ENCODE results near the gene DNAJB4.

The DNAJB4 gene

DNA sequence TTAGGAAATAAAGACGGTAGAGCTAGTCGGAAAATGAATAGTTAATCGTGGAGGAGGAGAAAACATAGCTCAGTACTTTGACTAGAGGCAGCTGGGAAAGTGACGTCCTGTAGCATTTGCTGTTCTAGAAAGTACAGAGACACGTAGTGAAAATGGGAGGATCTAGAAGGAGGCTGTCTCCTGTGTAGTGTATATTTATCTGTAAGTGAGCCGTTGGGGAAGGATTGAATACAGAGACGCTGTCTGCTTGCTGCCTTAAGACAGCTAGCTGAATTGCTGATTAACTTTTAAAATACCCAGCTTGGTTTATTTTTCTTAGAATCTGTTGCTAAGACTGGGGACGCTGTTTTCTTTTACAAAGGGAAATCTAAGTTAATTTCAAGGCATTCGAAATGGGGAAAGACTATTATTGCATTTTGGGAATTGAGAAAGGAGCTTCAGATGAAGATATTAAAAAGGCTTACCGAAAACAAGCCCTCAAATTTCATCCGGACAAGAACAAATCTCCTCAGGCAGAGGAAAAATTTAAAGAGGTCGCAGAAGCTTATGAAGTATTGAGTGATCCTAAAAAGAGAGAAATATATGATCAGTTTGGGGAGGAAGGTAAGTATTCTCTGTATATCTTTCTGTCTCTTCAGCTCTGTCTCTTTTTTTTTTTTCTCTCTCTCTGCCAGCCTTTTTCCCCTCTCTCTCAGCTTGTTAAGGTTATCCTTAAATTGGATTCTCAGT is at the start of gene DNAJB4:
Gene DNAJB4, plus strand, starts transcription at position 221 of the 729 bp plus-strand sequence. Its CDS starts 172 bp downstream, at position 393.
- H3K36me3 ChIP-seq: no peaks in the 10 kb centered on the region
- H3K4me3 ChIP-seq (ENCODE audit: low read depth, low read length): peak within 1 kb of the TSS; percentile 56
- no peaks in the 10 kb centered on the region for H3K27me3 ChIP-seq (ENCODE audit: insufficient read depth, low read depth, severe bottlenecking)
- peak; percentile 68 for DNase-seq
- H3K9me3 ChIP-seq (ENCODE audit: severe bottlenecking): no peaks in the 10 kb centered on the region
- peak within 1 kb of the TSS; percentile 90 for H3K27ac ChIP-seq
- TF ChIP-seq, protein P1, sequence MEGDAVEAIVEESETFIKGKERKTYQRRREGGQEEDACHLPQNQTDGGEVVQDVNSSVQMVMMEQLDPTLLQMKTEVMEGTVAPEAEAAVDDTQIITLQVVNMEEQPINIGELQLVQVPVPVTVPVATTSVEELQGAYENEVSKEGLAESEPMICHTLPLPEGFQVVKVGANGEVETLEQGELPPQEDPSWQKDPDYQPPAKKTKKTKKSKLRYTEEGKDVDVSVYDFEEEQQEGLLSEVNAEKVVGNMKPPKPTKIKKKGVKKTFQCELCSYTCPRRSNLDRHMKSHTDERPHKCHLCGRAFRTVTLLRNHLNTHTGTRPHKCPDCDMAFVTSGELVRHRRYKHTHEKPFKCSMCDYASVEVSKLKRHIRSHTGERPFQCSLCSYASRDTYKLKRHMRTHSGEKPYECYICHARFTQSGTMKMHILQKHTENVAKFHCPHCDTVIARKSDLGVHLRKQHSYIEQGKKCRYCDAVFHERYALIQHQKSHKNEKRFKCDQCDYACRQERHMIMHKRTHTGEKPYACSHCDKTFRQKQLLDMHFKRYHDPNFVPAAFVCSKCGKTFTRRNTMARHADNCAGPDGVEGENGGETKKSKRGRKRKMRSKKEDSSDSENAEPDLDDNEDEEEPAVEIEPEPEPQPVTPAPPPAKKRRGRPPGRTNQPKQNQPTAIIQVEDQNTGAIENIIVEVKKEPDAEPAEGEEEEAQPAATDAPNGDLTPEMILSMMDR (IDR thresholded peaks at IDR 0.05; ENCODE audit: low read depth, low read length): no peak

DNA sequence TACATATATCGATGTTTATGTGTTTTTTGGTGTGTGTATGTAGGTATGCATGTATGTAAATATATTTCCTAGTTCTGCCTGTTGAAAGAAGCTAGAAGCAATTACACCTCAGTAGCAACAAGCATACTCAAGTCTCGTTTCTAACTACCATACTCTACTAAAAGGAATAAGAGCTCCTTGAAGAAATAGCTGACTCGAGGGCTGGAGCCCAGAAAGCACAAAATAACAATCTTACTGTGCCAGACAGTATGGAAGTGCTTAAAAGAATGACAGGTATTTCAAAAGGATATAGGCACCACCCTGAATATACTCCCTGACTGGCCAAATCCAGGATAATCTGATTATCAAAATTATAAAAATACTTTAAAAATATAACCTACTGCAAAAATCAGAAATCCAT is 49.0 kb upstream of the DNAJB4 start:
- TF ChIP-seq, protein P1 (IDR thresholded peaks at IDR 0.05; ENCODE audit: low read depth, low read length): no peak

DNA sequence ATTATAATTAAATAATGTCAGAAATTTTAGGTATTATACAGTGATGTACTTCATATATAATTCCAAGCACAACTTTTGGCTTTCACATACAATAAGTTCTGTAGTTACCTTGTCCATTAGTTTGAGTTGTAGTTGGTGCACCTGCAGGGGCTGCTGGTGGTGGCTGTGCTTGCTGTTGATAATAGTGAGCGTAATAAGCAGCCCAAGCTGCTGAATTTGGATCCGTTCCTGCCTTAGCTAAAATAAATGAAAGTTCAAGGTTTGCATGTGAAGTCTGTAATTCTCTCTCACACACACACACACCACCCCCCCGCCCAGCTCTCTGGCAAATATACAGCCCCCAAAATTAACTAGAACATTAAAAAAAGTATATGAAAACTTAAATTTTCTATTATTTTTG is 48.3 kb upstream of the DNAJB4 start:
- TF ChIP-seq, protein P1 (IDR thresholded peaks at IDR 0.05; ENCODE audit: low read depth, low read length): no peak
- DNase-seq: no peak
- Histone ChIP-seq H3K36me3 (peaks cover 94% of the 10 kb centered on the region), H3K9me3 (ENCODE audit: severe bottlenecking) (no peaks in the 10 kb centered on the region), H3K27ac (no peak overlapping the region), H3K27me3 (ENCODE audit: insufficient read depth, low read depth, severe bottlenecking) (no peaks in the 10 kb centered on the region), H3K4me3 (ENCODE audit: low read depth, low read length) (no peak overlapping the region)

More for the DNA sequence above, 49.0 kb upstream of the DNAJB4 start:
- Histone ChIP-seq H3K36me3 (peaks cover 94% of the 10 kb centered on the region), H3K27ac (no peak overlapping the region), H3K9me3 (ENCODE audit: severe bottlenecking) (no peaks in the 10 kb centered on the region), H3K27me3 (ENCODE audit: insufficient read depth, low read depth, severe bottlenecking) (no peaks in the 10 kb centered on the region), H3K4me3 (ENCODE audit: low read depth, low read length) (no peak overlapping the region)
- DNase-seq: no peak

DNA sequence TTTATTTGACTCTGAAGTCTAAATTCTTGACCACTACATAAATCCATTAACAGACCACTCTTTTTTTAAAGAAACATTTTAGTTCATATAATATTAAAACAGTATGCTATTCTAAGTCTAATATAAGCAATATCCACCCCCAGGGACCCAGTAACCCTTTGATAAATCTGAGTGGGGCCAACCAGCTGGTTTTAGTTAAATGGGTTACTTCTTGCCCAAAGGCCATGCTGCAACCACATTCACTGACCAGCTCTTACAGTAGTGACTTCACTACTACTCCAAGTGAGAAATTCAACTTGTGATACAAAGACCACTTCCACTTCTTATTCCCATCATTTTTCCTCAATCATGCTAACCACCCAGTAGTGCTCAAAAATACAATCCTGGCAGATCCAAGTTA is 46.3 kb upstream of the DNAJB4 start:
- DNase-seq: no peak
- Histone ChIP-seq H3K4me3 (ENCODE audit: low read depth, low read length) (no peak overlapping the region), H3K27ac (no peak overlapping the region), H3K36me3 (peaks cover 96% of the 10 kb centered on the region), H3K27me3 (ENCODE audit: insufficient read depth, low read depth, severe bottlenecking) (no peaks in the 10 kb centered on the region), H3K9me3 (ENCODE audit: severe bottlenecking) (no peaks in the 10 kb centered on the region)
- TF ChIP-seq, protein P1 (IDR thresholded peaks at IDR 0.05; ENCODE audit: low read depth, low read length): no peak

DNA sequence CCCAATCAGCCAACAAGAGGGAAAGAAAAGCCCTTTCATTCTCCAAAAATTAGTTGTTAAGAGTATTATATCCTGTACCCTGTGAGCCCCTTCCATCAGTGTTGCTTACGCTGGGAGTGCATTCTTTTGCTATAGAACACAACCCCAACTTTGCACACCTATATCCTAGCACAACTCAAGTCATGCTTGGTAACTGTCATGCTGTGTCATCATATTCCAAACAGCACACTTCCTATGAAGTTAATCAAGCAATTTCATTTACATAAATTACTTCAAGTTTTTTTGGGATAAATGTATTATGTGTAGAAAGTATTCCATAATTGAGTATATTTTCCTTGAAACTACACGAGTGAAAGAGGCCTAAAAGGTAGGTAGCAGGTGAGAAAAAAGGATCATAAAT is 45.9 kb upstream of the DNAJB4 start:
- no peaks in the 10 kb centered on the region for H3K9me3 ChIP-seq (ENCODE audit: severe bottlenecking)
- no peaks in the 10 kb centered on the region for H3K27me3 ChIP-seq (ENCODE audit: insufficient read depth, low read depth, severe bottlenecking)
- H3K4me3 ChIP-seq (ENCODE audit: low read depth, low read length): no peak overlapping the region
- no peak overlapping the region for H3K27ac ChIP-seq
- TF ChIP-seq, protein P1 (IDR thresholded peaks at IDR 0.05; ENCODE audit: low read depth, low read length): no peak
- DNase-seq: no peak
- peaks cover 98% of the 10 kb centered on the region for H3K36me3 ChIP-seq

DNA sequence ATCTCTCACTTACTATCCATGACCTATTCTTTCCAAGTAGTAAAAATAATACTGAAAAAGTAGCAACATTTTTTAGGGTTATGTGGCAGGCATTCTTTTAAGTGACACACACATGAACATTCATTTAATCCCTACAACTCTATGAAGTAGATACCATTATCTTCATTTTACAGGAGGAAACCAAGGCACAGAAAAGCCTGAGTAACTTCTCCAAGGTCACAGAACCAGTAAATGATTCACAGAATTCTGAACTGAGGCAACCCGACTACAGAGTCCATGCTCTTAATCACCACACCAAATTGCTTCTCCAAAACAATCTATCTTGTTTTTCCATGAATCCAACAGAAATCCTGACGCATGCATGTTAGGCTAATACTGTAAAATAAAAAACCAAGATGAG is 43.3 kb upstream of the DNAJB4 start:
- Histone ChIP-seq H3K27me3 (ENCODE audit: insufficient read depth, low read depth, severe bottlenecking) (no peaks in the 10 kb centered on the region), H3K36me3 (peaks cover 98% of the 10 kb centered on the region), H3K4me3 (ENCODE audit: low read depth, low read length) (no peak overlapping the region), H3K27ac (no peak overlapping the region), H3K9me3 (ENCODE audit: severe bottlenecking) (no peaks in the 10 kb centered on the region)
- TF ChIP-seq, protein P1 (IDR thresholded peaks at IDR 0.05; ENCODE audit: low read depth, low read length): no peak
- no peak for DNase-seq

Measured in WERI-Rb-1 (cell line).